Nephron (organoid): Measurements from ENCODE around the gene GTF3C4.
A peak's percentile ranks its signal among the peaks of the same experiment; 100 is the strongest.

Experiments
- H3K27ac Mint-ChIP-seq, 3 experiments: 2 replicates each; pipeline ENCODE4 v1.8.0; 2020; ENCODE audit warnings: mixed read lengths in 3 of 3, mild to moderate bottlenecking in 2 of 3, moderate library complexity in 1 of 3
- H3K27me3 Mint-ChIP-seq: 2 replicates; pipeline ENCODE4 v1.8.0; 2021; ENCODE audit warnings: low read depth, mild to moderate bottlenecking, moderate library complexity, mixed read lengths
- H3K36me3 Mint-ChIP-seq: 2 replicates; pipeline ENCODE4 v1.8.0; 2020; ENCODE audit warnings: low read depth, mixed read lengths
- H3K4me1 Mint-ChIP-seq: 2 replicates; pipeline ENCODE4 v1.8.0; 2020; ENCODE audit warnings: mixed read lengths
- H3K4me3 Mint-ChIP-seq, 3 experiments: 2 replicates each; pipeline ENCODE4 v1.8.0; 2020; ENCODE audit warnings: mild to moderate bottlenecking in 3 of 3, mixed read lengths in 3 of 3, moderate library complexity in 2 of 3
- H3K9me3 Mint-ChIP-seq: 2 replicates; pipeline ENCODE4 v1.8.0; 2020; ENCODE audit warnings: mixed read lengths
- CTCF ChIP-seq, 3 experiments: fragments of 200-600 bp; sonication (generic); IDR thresholded peaks; one replicate each; pipeline ENCODE4 v1.5.0; 2021; ENCODE audit warnings: antibody characterized with exemption in 3 of 3; ENCODE audit not compliant: unreplicated experiment in 3 of 3

GTF3C4 gene, protein sequence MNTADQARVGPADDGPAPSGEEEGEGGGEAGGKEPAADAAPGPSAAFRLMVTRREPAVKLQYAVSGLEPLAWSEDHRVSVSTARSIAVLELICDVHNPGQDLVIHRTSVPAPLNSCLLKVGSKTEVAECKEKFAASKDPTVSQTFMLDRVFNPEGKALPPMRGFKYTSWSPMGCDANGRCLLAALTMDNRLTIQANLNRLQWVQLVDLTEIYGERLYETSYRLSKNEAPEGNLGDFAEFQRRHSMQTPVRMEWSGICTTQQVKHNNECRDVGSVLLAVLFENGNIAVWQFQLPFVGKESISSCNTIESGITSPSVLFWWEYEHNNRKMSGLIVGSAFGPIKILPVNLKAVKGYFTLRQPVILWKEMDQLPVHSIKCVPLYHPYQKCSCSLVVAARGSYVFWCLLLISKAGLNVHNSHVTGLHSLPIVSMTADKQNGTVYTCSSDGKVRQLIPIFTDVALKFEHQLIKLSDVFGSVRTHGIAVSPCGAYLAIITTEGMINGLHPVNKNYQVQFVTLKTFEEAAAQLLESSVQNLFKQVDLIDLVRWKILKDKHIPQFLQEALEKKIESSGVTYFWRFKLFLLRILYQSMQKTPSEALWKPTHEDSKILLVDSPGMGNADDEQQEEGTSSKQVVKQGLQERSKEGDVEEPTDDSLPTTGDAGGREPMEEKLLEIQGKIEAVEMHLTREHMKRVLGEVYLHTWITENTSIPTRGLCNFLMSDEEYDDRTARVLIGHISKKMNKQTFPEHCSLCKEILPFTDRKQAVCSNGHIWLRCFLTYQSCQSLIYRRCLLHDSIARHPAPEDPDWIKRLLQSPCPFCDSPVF

GRCh38 chr9:132670457-132671391 lies at the start of gene GTF3C4:
TSS of gene GTF3C4 (plus strand) at chr9:132670464. CDS start at chr9:132670599, 135 bp downstream.
- TF ChIP-seq CTCF (IDR thresholded peaks at IDR 0.05; ENCODE audit: unreplicated experiment in 3 of 3): no peak
- peak within 1 kb of the TSS; percentile 88 to 97 (median 96) for H3K27ac Mint-ChIP-seq
- H3K27me3 Mint-ChIP-seq: no peaks in the 10 kb centered on the region
- H3K4me1 Mint-ChIP-seq: peaks cover 32% of the 10 kb centered on the region
- H3K36me3 Mint-ChIP-seq: peaks cover 12% of the 10 kb centered on the region
- peak within 1 kb of the TSS; percentile 91 to 98 (median 93) for H3K4me3 Mint-ChIP-seq
- no peaks in the 10 kb centered on the region for H3K9me3 Mint-ChIP-seq

DNA sequence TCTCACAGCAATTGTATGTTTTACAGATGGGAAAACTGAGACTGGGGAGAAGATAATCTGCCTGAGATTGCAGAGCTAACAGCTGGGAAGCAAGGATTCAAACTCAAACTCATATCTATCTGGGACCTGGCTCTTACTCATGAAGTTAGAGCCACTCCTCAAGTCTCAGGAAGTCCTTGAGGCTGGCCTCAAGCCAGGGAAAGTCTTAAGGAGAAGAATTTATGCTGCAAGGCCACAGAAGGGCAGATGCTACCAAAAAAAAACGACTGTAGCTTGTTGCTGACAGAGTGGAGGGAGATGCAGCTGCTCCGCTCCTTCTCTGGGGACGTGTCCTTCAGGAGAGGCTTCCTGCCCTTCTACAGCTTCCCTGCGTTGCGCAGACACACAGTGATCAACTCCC lies 48.1 kb upstream of the GTF3C4 start:
- TF ChIP-seq CTCF (IDR thresholded peaks at IDR 0.05; ENCODE audit: unreplicated experiment in 3 of 3): no peak
- Mint-ChIP-seq H3K27ac (peak overlapping the region in 2 of 3 experiments; percentile 47 to 55), H3K4me1 (peaks cover 10% of the 10 kb centered on the region), H3K27me3 (peaks cover 12% of the 10 kb centered on the region), H3K4me3 (no peak overlapping the region), H3K9me3 (no peaks in the 10 kb centered on the region), H3K36me3 (peaks cover 59% of the 10 kb centered on the region)

GRCh38 chr9:132626285-132626684 lies 44.0 kb upstream of the GTF3C4 start:
- no peaks in the 10 kb centered on the region for H3K9me3 Mint-ChIP-seq

DNA sequence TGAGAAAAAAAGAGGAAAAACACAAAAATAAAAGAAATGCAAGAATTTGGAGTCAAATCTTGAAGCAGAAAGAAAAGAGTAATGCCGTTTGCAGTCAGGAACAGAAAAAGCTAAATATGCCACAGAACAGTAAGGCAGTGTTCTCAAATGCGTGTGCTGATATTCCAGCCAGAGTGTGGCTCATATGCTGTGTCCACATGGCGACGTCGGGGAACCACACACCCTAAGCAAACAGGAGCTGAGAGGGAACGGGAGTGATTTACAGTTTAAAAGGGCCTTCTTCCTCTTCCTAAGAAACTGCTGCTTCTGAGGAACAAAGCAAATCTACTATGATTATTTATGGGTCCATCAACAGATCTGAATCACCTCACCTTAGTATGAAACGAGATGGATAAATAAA lies 43.2 kb upstream of the GTF3C4 start:
- H3K27me3 Mint-ChIP-seq: peaks cover 8% of the 10 kb centered on the region

More at GRCh38 chr9:132626285-132626684, 44.0 kb upstream of the GTF3C4 start:
- Mint-ChIP-seq H3K36me3 (peaks cover 73% of the 10 kb centered on the region), H3K4me3 (no peak overlapping the region), H3K4me1 (peaks cover 10% of the 10 kb centered on the region), H3K27ac (no peak overlapping the region), H3K27me3 (peaks cover 8% of the 10 kb centered on the region)
- TF ChIP-seq CTCF (IDR thresholded peaks at IDR 0.05; ENCODE audit: unreplicated experiment in 3 of 3): no peak

More for the DNA sequence above, 43.2 kb upstream of the GTF3C4 start:
- Mint-ChIP-seq H3K4me3 (no peak overlapping the region), H3K27ac (no peak overlapping the region), H3K4me1 (peaks cover 6% of the 10 kb centered on the region), H3K9me3 (no peaks in the 10 kb centered on the region), H3K36me3 (peaks cover 74% of the 10 kb centered on the region)
- TF ChIP-seq CTCF (IDR thresholded peaks at IDR 0.05; ENCODE audit: unreplicated experiment in 3 of 3): no peak
